ENCODE measurements around the gene PSMC2.

The PSMC2 gene

DNA sequence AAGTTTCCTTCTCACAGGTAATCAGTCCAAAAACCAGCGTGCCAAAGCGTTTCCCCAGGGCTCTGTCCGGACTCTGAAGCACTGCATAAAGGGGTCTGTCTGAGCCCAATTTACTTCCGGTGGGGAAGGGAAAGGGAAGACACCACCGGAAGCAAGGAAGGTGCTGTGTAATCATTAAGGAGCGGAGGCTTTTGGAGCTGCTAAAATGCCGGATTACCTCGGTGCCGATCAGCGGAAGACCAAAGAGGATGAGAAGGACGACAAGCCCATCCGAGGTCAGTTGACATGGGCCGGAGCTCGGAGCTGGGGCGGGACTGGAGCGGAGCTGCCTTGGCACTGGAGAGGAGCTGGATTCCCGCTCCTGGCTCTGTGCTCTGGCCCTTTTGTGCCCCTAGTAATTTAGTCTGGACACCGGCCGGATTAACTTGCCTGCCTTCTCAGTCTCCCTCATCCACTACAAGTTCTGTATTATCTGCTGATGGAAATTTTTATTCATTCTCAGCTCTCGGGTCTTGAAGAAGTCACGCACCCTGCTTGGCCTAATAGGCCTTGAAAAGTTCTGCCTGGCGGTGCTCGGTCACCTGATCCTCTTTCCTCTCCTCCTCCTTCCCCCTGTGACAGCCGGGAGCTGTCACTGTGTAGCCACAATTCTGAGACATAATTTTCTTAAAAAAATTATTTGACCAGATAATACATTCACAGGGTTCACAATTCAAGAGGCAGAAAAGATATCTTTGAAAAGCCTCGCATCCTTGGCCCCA, at the start of gene PSMC2:
Gene PSMC2, plus strand, starts transcription at position 137 of the 761 bp plus-strand sequence. Its CDS starts 69 bp downstream, at position 206.
- DNase-seq (ENCODE audit: extremely low read depth in 1 of 2, low read depth in 1 of 2): peak; percentile 53 to 78

- no peak for DNase-seq (ENCODE audit: extremely low read depth in 1 of 2, low read depth in 1 of 2)
Observed at GRCh38 chr7:103297837-103298179, 49.6 kb upstream of the PSMC2 start.

GRCh38 chr7:103299660-103300059, 47.8 kb upstream of the PSMC2 start:
- DNase-seq (ENCODE audit: extremely low read depth in 1 of 2, low read depth in 1 of 2): no peak

GRCh38 chr7:103301441-103301840, 46.0 kb upstream of the PSMC2 start:
- no peak for DNase-seq (ENCODE audit: extremely low read depth in 1 of 2, low read depth in 1 of 2)

DNA sequence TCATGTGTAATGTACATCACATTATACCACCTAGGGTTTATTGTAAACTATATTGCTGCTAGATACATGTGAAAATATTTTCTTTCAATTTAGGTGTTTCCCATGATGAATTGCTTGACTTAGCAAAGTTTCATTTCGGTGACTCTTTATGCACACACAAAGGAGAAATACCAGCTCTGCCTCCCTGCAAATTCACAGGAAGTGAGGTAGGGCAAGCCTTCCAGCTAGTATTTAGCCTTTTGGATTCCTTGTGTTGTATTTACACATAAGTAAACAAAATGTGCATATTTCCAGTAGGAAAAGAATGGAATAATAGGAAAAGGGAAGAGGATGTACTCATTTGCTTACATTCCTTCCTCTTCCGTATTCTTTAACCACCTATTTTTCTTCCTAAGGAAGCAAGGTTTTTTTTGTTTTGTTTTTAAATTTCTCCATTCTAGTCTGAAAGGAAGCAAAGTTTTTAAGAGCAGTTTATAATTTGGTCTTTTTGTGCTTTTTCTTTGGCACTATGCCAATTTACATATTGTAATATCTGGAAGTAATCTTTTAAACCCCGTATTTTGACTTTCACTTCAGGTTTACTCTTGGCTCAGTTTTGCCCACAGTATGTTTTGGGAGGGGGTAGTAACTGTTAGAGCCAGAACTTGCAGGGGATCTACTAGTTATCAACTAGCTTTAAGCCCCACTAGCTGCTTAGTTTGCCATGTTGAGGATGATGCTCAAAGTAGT, 39.8 kb upstream of the PSMC2 start:
- no peak for DNase-seq (ENCODE audit: extremely low read depth in 1 of 2, low read depth in 1 of 2)

GRCh38 chr7:103314852-103315251, 32.6 kb upstream of the PSMC2 start:
- no peak for DNase-seq (ENCODE audit: extremely low read depth in 1 of 2, low read depth in 1 of 2)

DNA sequence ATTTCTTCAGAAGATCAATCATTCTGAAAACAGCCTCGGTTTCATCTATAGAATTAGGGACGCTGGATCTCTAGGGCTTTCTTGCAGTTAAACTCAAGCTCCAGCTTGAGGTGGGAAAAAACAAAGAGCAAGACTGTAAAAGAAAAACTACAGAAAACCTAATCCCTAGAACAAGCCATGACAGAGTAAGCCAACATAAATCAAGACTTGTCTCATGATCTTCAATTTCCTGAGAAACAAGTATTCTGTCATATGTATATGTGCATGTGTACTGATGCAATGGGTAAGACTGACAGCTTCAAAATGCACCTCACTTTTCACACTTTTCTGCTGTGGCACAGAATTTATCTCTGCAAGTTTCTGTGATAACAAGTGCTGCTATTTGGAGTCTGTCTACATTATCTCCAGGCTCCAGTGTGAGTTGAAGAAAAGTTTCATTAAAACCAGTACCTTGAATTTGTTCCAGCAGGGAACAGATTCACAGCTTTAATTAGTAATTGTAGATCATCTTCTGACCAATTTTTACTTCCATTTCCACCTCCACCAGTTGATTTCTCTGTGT, 31.0 kb upstream of the PSMC2 start:
- no peak for DNase-seq (ENCODE audit: extremely low read depth in 1 of 2, low read depth in 1 of 2)

DNA sequence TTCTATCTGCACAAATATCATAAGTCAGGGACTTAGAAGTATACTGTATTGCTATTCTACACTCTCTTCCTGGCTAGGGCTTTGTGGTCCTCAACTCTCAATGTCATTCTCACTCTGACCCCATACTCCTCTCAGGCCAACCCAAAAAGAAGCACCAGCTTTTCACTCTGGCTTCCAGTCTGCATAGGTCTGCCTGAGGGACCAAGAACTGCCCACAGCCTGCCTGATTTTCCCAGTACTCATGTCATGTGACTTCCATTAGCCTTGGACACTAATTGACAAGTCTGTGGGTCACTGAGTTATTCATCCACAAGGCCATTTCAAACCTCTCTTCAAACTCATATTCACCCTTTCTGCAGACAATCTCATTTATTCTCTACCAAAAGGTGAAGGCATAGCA, 30.4 kb upstream of the PSMC2 start:
- DNase-seq (ENCODE audit: extremely low read depth in 1 of 2, low read depth in 1 of 2): no peak

GRCh38 chr7:103325744-103326143, 21.7 kb upstream of the PSMC2 start:
- no peak for DNase-seq (ENCODE audit: extremely low read depth in 1 of 2, low read depth in 1 of 2)

DNA sequence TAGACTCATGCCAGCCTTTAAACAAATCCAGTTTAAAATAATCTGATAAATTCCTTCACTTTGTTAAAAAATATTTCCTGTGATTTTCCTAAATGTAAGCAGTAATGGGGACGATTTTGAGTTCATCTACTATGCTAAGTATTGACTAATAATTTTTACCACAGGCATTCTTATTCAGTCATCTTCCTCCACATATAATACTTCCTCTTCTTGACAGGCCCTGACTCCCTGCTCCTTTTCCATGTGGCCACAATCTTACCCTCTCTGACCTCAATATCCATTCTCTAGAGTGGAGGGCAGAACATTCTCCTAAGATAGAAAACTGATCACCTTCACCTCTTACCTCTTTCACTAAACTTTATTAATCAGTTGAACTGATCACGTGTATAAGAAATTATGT, 10.7 kb upstream of the PSMC2 start:
- DNase-seq (ENCODE audit: extremely low read depth in 1 of 2, low read depth in 1 of 2): no peak

- no peak for DNase-seq (ENCODE audit: extremely low read depth in 1 of 2, low read depth in 1 of 2)
Observed at GRCh38 chr7:103338864-103339263, 8.6 kb upstream of the PSMC2 start.

- no peak for DNase-seq (ENCODE audit: extremely low read depth in 1 of 2, low read depth in 1 of 2)
Observed at GRCh38 chr7:103341466-103341865, 6.0 kb upstream of the PSMC2 start.

DNA sequence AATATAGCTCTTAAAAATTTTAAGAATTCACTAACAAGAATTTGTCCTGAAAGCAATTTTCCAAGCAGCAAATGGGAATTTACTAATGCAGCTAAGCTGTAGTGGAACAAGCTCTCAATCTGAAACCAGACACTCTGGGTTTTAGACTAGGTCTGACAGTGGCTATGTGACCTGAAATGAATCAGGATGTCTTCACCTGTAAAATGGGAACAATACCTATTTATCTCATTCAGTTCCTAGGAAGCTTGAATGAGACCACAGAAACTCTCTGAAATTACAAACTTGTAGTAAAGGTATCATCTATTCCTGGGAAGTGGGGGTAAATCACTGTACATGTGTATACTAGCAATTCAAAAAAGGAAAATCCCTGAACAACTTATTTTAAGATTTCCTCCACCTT, 4.1 kb upstream of the PSMC2 start:
- no peak for DNase-seq (ENCODE audit: extremely low read depth in 1 of 2, low read depth in 1 of 2)

DNA sequence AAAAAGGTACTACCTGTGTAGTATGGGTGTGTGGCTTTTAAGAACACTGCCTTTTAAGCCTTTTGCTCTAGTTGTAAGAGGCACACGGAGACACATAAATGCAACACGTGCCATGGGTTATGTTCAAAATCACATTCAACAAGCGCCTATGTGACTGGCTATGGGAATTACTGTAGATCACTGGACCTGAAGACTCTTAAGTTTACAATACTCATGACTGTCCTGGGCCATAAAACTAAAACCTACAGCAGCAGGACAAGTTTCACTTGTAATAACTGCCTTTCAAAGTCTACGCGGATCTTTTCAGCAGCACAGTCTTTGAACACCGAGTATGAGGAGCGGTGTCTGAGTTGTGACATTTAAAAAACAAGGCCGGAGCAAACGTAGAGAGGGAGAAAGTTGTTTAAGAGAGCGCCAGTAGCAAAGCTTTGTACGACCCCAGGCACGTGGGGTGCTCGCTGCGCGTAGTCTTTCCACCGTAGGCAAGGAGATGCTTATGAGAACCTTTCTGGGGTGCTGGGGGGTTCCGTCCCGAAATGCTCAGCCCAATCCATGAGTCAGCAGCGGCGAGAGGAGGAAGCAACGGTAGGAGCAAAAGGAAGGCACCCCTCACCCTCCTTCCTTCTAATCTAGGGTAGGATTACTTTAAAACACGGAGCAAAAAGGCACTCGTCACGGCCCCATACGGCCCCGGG, 3.5 kb upstream of the PSMC2 start:
- DNase-seq (ENCODE audit: extremely low read depth in 1 of 2, low read depth in 1 of 2): peak; percentile 11 to 24

- DNase-seq (ENCODE audit: extremely low read depth in 1 of 2, low read depth in 1 of 2): peak; percentile 61 to 83
Observed at GRCh38 chr7:103344453-103345149, 2.8 kb upstream of the PSMC2 start, which contains the start of gene DNAJC2. TSS of gene DNAJC2 (minus strand) at chr7:103344767. CDS start at chr7:103344622, 145 bp downstream.

DNA sequence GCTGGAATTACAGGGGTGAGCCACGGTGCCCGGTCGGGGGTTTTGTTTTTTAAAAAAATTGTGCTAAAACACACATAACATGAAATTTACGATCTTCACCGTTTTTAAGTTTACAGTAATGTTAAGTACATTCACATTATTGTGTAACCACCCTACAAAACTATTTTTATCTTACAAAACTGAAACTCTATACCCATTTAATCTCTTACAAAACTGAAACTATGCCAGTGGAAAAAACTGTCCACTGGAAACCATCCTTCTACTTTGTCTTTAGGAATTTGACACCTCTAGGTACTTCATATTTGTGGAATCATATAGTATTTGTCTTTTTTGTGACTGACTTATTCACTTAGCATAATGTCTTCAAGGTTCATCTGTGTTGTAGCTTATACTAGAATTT, 1.0 kb upstream of the PSMC2 start:
- DNase-seq (ENCODE audit: extremely low read depth in 1 of 2, low read depth in 1 of 2): no peak

DNA sequence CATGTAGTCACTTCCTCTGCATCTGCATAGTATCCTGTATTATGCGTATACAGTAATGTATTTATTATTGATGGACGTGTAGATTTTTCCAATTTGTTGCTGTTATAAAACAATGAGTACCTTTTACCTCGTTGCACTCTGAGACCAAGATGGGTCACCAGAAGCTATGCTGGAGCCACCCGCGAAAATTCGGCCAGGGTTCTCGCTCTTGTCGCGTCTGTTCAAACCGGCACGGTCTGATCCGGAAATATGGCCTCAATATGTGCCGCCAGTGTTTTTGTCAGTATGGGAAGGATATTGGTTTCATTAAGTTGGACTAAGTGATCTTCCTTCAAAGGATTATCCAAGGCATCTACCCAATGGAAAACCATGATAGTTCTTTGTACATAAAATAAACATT, 1.0 kb downstream of the PSMC2 start:
- DNase-seq (ENCODE audit: extremely low read depth in 1 of 2, low read depth in 1 of 2): no peak

GRCh38 chr7:103348959-103349358, 1.5 kb downstream of the PSMC2 start:
- no peak for DNase-seq (ENCODE audit: extremely low read depth in 1 of 2, low read depth in 1 of 2)

- no peak for DNase-seq (ENCODE audit: extremely low read depth in 1 of 2, low read depth in 1 of 2)
Observed at GRCh38 chr7:103349805-103350204, 2.4 kb downstream of the PSMC2 start.

GRCh38 chr7:103369432-103369831, 22.0 kb downstream of the PSMC2 start:
- DNase-seq (ENCODE audit: extremely low read depth in 1 of 2, low read depth in 1 of 2): no peak
